PC-3 (cell line): Measurements from ENCODE around the gene AMD1. TPM values are rescaled to one million over a fixed set of nuclear protein-coding genes. Genes with fewer than 3 reads are reported as not detected.

ENCODE experiments used
- ATAC-seq: fragments of 200-7000 bp; cut with Tn5 transposase; 2 replicates; pipeline ENCODE4 v1.9.1; 2020; ENCODE audit warnings: mild to moderate bottlenecking, moderate library complexity
- BruUV-seq: library from RNA; stranded (reverse); fragments of 400-500 nt; replicated peaks from 2 replicates; lab custom pipeline; 2021; lab: Mats Ljungman, UMichigan
- CTCF ChIA-PET: fragments of 300-600 bp; sonication (Branson Sonifier 250); formaldehyde crosslinking; loops from one replicate; lab custom pipeline; 2022; ENCODE audit warnings: antibody characterized with exemption; lab: Charles Lee
- POLR2A ChIA-PET: fragments of 300-600 bp; sonication (Branson Sonifier 250); formaldehyde crosslinking; loops from one replicate; lab custom pipeline; 2022; ENCODE audit warnings: antibody characterized with exemption; ENCODE audit not compliant: unreplicated experiment; lab: Charles Lee
- DNase-seq: peaks from one replicate; pipeline ENCODE4 v3.0.0-alpha.2; 2015
- H2AFZ ChIP-seq: fragments of 300-600 bp; sonication (generic); 2 replicates; pipeline ENCODE4 v1.6.0; 2016; ENCODE audit warnings: antibody characterized with exemption, low read length
- H3F3A ChIP-seq: fragments of 300-600 bp; sonication (generic); one replicate; pipeline ENCODE4 v1.6.0; 2017; ENCODE audit warnings: antibody characterized with exemption, low read length, control low read depth, mild to moderate bottlenecking; ENCODE audit not compliant: unreplicated experiment
- H3K27ac ChIP-seq: fragments of 300-600 bp; sonication (generic); 2 replicates; pipeline ENCODE4 v1.5.1; 2016; ENCODE audit warnings: mild to moderate bottlenecking, low read length
- H3K27me3 ChIP-seq: fragments of 300-600 bp; sonication (generic); 2 replicates; pipeline ENCODE4 v1.6.1; 2016; ENCODE audit warnings: low read length, mixed read lengths
- H3K36me3 ChIP-seq: fragments of 300-600 bp; sonication (generic); 2 replicates; pipeline ENCODE4 v1.6.1; 2016; ENCODE audit warnings: low read depth, mixed run types, low read length, mixed read lengths
- H3K4me1 ChIP-seq: fragments of 300-600 bp; sonication (generic); 2 replicates; pipeline ENCODE4 v1.5.1; 2016; ENCODE audit warnings: low read length; ENCODE audit not compliant: insufficient read depth
- H3K4me2 ChIP-seq: fragments of 300-600 bp; sonication (generic); 2 replicates; pipeline ENCODE4 v1.6.0; 2016; ENCODE audit warnings: low read length
- H3K4me3 ChIP-seq: fragments of 300-600 bp; sonication (generic); 2 replicates; pipeline ENCODE4 v1.5.1; 2016; ENCODE audit warnings: mild to moderate bottlenecking, low read length, mixed read lengths
- H3K79me2 ChIP-seq: fragments of 300-600 bp; sonication (generic); 2 replicates; pipeline ENCODE4 v1.6.1; 2017; ENCODE audit warnings: low read length, mixed read lengths
- H3K9ac ChIP-seq: fragments of 300-600 bp; sonication (generic); 2 replicates; pipeline ENCODE4 v1.6.0; 2016; ENCODE audit warnings: mild to moderate bottlenecking, low read length
- H3K9me2 ChIP-seq: fragments of 300-600 bp; sonication (generic); replicated peaks from 2 replicates; pipeline ENCODE4 v1.6.1; 2016; ENCODE audit warnings: mixed run types, low read length, mixed read lengths
- H3K9me3 ChIP-seq: fragments of 300-600 bp; sonication (generic); 2 replicates; pipeline ENCODE4 v1.6.1; 2016; ENCODE audit warnings: low read length, mixed read lengths
- H4K20me1 ChIP-seq: fragments of 300-600 bp; sonication (generic); 2 replicates; pipeline ENCODE4 v1.6.1; 2016; ENCODE audit warnings: low read length, mixed read lengths
- EZH2 ChIP-seq: fragments of 300-600 bp; sonication (generic); IDR thresholded peaks from one replicate; pipeline ENCODE4 v1.6.1; 2017; ENCODE audit warnings: antibody characterized with exemption, mild to moderate bottlenecking, low read length; ENCODE audit not compliant: unreplicated experiment
- EZH2phosphoT487 ChIP-seq: fragments of 300-600 bp; sonication (generic); IDR thresholded peaks from 2 replicates; pipeline ENCODE4 v1.6.1; 2018; ENCODE audit warnings: mild to moderate bottlenecking, antibody characterized with exemption, low read length, borderline replicate concordance
- intact Hi-C: fragments of 100-400 bp; cut with micrococcal nuclease; formaldehyde crosslinking; loops from 2 replicates; pipeline ENCODE4 v1.9.0; 2023
- total RNA-seq: library from RNA; depleted of rRNA; stranded (reverse); fragments of >200 nt; gene quantifications from 2 replicates; pipeline ENCODE4 v1.2.3, GENCODE V29; 2014
- TF ChIP-seq, protein P1 (sequence below): fragments of 300-600 bp; sonication (generic); conservative IDR thresholded peaks from 2 replicates; pipeline ENCODE4 v1.5.1; 2017; ENCODE audit warnings: antibody characterized with exemption, low read depth, mild to moderate bottlenecking, low read length

Gene AMD1
- total RNA-seq, 1 experiment from 2014 or later: 72.5 TPM

DNA sequence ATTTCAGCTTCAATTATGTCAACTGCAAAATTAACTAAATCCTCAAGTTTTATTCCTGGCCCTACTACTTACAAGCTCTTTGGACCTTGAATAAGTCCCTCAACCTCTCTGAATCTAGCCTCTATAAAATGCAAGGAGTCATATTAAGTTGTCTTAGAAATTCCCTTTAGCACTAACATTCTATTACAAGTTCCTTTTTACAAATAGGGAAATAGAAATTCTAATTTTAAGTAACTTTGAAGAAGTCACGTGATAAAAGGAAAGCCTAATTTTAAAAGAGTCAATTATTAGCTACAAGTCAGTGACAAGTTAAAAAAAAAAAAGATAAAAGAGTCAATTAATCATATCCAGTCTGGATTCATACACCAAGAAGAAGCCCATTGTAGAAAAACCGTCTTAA is 59.3 kb downstream of the AMD1 start:
- Histone ChIP-seq H3K79me2 (no peaks in the 10 kb centered on the region), H3K36me3 (no peaks in the 10 kb centered on the region), H3K4me2 (no peak overlapping the region), H3K9me2 (no peaks in the 10 kb centered on the region), H3F3A (no peaks in the 10 kb centered on the region), H2AFZ (no peak overlapping the region), H4K20me1 (no peaks in the 10 kb centered on the region), H3K27ac (no peak overlapping the region), H3K4me3 (no peak overlapping the region), H3K4me1 (no peaks in the 10 kb centered on the region), H3K9ac (no peak overlapping the region), H3K9me3 (no peaks in the 10 kb centered on the region), H3K27me3 (no peaks in the 10 kb centered on the region)
- ChIA-PET POLR2A (no interaction called here), CTCF (no interaction called here)
- no peak for ATAC-seq
- no peak for TF ChIP-seq EZH2
- TF ChIP-seq, protein P1, sequence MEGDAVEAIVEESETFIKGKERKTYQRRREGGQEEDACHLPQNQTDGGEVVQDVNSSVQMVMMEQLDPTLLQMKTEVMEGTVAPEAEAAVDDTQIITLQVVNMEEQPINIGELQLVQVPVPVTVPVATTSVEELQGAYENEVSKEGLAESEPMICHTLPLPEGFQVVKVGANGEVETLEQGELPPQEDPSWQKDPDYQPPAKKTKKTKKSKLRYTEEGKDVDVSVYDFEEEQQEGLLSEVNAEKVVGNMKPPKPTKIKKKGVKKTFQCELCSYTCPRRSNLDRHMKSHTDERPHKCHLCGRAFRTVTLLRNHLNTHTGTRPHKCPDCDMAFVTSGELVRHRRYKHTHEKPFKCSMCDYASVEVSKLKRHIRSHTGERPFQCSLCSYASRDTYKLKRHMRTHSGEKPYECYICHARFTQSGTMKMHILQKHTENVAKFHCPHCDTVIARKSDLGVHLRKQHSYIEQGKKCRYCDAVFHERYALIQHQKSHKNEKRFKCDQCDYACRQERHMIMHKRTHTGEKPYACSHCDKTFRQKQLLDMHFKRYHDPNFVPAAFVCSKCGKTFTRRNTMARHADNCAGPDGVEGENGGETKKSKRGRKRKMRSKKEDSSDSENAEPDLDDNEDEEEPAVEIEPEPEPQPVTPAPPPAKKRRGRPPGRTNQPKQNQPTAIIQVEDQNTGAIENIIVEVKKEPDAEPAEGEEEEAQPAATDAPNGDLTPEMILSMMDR: no peak
- no peak for TF ChIP-seq EZH2phosphoT487
- BruUV-seq: no TSS peak
- intact Hi-C loops: no loop called here
- DNase-seq: no peak

DNA sequence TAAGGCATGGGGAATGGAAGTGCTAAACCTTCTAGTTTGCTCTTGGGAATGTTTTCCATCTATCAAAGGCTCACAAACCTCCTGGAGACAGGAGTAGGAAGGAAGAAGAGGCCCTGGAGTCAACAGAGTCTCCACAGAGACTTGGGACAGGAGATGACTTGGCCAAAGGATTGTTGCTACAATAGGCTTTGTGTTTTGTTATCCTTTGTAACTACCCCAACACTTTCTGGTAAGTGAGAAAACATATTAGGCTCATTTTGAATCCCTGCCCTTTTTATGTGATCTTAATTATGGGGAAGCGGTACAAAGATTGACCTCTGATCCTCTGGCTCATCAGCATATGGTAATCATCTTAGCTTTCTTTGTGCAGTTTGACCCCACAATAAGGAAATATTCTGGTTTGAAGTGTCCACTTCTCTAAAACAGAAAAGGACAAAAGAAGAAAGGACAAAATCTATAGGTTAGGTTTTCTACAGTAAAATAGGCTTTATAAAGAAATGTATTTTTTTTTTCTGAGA is 59.9 kb downstream of the AMD1 start:
- Histone ChIP-seq H3K4me3 (no peak overlapping the region), H3K79me2 (no peaks in the 10 kb centered on the region), H2AFZ (no peak overlapping the region), H3K9me2 (no peaks in the 10 kb centered on the region), H3K9ac (no peak overlapping the region), H3K9me3 (no peaks in the 10 kb centered on the region), H3K27ac (no peak overlapping the region), H3K36me3 (no peaks in the 10 kb centered on the region), H3F3A (no peaks in the 10 kb centered on the region), H3K4me1 (no peaks in the 10 kb centered on the region), H3K4me2 (no peak overlapping the region), H4K20me1 (no peaks in the 10 kb centered on the region), H3K27me3 (no peaks in the 10 kb centered on the region)
- ATAC-seq (no peak), DNase-seq (no peak)
- TF ChIP-seq EZH2 (no peak), EZH2phosphoT487 (no peak)
- TF ChIP-seq, protein P1: no peak
- BruUV-seq: no TSS peak
- ChIA-PET POLR2A (no interaction called here), CTCF (no interaction called here)
- intact Hi-C loops: no loop called here

DNA sequence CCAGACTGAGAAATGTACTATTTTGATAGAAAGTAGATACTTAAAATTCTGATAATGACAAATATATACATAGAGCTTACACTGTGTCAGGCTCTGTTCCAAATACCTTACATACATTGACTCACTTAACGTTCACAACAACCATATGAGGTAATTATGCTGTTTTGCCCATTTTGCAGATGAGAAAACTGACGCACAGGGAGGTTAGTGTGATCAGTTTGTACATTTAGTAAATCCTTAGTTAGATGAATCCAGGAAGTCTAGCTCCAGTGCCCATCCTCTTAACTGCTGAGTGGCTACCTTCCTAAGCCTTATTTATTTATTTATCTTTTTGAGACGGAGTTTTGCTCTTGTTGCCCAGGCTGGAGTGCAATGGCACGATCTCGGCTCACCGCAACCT is 60.6 kb downstream of the AMD1 start:
- H4K20me1 ChIP-seq: no peaks in the 10 kb centered on the region
- TF ChIP-seq EZH2 (no peak), EZH2phosphoT487 (no peak)
- TF ChIP-seq, protein P1: no peak
- no TSS peak for BruUV-seq
- H3F3A ChIP-seq: no peaks in the 10 kb centered on the region
- H3K9ac ChIP-seq: no peak overlapping the region
- no peak for ATAC-seq
- ChIA-PET POLR2A (no interaction called here), CTCF (no interaction called here)
- intact Hi-C loops: no loop called here
- no peak overlapping the region for H3K27ac ChIP-seq
- no peaks in the 10 kb centered on the region for H3K36me3 ChIP-seq
- no peaks in the 10 kb centered on the region for H3K9me2 ChIP-seq
- H3K4me3 ChIP-seq: no peak overlapping the region
- H3K4me1 ChIP-seq: no peaks in the 10 kb centered on the region
- no peaks in the 10 kb centered on the region for H3K79me2 ChIP-seq
- no peak for DNase-seq
- H3K9me3 ChIP-seq: no peaks in the 10 kb centered on the region
- no peak overlapping the region for H2AFZ ChIP-seq
- no peaks in the 10 kb centered on the region for H3K27me3 ChIP-seq
- H3K4me2 ChIP-seq: no peak overlapping the region
